GM19452 (cell line): ENCODE results near the gene MEGF9.

Source experiments
- ATAC-seq: cut with Tn5 transposase; IDR thresholded peaks from one replicate; pipeline ENCODE4 v1.9.1; 2021; ENCODE audit not compliant: unreplicated experiment

Gene MEGF9

GRCh38 chr9:120733190-120733589 is 18.9 kb upstream of the MEGF9 start:
- no peak for ATAC-seq

GRCh38 chr9:120730654-120731514 is 16.6 kb upstream of the MEGF9 start:
- ATAC-seq = no peak

DNA sequence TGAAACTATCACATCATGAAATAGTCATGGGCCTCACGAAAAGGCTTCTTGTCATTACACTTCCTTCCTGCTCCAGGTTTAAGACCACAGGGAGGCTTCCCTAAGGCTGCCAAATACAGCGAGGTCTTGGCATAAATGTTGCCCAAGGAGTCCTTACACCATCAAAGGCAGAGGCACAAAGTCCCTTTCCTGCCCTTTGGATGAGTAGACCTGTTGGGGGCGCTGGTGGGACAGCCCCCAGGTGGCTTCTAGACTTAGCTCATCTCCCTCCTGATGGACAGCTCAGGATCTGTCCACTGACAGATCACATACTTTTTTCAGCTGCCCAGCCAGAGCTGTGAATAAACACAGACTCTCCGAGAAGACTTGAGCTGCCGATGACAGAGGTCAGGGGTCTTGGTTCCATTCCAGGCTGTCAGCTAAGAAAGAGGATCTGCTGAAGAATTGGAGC is 15.5 kb upstream of the MEGF9 start:
- ATAC-seq = no peak

DNA sequence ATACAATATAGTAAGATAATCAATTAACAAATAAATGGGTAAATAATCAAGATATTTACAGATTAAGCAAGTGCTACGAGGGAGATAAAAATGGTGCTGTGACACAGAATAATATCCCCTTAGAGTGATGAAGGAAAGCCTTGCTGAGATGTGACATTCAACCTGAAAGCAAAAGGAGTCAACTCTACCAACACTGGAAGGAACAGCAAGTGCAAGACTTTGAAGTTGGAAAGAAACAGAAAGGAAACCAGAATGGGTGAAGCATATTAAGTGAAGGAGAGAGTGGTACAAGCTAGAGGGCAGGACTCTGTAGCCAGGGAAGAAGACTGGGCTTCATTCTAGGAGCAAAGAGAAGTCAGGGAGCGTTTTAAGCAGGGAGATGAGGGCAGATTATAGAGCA is 12.2 kb upstream of the MEGF9 start:
- ATAC-seq = no peak

- ATAC-seq = no peak
Measured at GRCh38 chr9:120725907-120726306, 11.6 kb upstream of the MEGF9 start.

DNA sequence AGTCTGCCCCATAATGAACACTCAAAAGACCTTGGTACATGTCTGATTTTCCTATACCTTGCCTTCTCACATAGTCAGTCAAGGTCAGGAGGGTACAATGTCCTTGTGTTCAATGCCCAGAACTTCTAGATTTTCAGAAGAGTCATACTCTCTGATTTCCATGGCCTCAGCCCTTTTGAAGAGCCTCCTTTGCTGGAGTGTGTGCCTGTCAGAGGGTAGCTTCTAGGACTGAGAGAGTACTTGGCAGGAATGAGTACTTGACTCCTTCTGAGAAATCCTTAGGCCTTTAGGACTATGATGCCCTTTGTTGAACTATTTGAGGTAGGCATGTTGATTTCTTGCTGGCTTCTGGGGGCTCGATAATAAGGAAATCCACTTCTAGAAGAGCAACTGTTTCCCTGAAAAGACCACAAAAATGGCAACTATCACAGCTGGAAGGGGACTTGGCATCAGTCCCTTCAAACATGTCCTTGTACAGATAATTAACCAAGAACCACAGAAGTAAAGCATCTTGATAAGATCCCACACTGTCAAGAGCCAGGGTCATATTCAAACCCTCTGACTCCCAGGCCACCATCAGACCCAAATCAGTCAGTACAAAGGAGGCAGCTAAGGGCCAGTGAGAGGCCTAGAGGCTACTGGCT is 10.6 kb upstream of the MEGF9 start:
- no peak for ATAC-seq

GRCh38 chr9:120723565-120723964 is 9.3 kb upstream of the MEGF9 start:
- no peak for ATAC-seq

DNA sequence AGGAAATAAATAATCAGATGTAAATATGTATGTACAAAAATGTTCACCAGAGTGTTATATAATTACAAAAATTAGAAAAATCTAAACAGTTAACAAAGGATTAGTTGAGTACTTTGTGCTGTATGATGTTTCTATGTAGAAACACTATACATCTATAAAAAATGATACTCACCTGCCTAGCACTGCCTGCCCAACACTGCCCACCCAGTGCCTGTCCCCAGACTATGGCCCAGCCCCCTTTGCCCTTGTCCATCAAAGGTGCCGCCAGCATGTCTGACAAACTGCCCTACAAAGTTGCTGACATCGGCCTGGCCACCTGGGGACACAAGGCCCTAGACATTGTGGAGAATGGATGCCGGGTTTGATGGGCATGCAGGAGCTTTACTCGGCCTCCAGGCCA is 6.1 kb upstream of the MEGF9 start:
- ATAC-seq = no peak

DNA sequence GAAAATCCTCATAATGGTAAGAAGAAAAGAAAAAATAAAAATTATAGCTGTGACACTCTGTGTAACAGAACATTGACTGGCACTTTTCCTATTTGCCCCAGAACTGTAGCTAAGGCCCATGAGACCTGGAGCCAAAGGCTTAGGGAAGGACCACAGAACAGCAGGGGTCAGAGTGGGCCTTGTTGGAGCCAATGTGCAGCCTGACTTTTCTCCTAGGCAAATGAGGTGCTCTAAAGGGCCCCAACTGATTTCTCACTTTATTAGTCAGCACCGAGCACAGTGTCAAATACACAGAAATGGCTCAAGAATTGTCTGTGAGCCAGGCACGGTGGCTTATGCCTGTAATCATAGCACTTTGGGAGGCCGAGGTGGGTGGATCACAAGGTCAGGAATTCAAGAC is 4.0 kb upstream of the MEGF9 start:
- no peak for ATAC-seq

GRCh38 chr9:120717176-120717575 is 2.9 kb upstream of the MEGF9 start:
- no peak for ATAC-seq

- no peak for ATAC-seq
Measured at GRCh38 chr9:120716483-120716882, 2.2 kb upstream of the MEGF9 start.

DNA sequence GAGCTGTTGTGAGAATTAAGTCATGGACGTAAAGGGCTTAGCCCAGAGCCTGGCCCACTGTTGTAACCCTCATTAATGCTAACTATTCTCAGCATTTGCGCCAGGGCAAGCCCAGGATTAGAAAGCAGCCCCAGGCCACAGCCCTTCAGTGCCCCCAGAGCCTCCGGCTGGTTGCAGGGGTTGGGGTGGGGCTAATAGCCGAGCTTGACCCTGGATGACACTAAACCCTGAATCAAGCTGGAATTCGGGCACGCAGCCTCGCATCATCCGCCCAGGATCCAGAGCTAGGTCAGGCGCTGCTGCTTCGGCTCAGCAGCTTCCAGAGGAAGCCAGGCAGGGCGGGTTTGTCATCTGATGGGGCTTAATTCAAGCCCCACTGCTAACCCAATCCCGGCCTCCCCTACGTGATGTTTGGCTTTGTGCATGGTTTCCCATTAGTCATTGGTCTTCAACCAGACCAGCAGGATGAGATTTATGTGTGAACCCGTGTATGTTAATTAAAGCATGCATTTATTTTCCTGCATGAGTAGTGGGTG is 1.2 kb upstream of the MEGF9 start:
- no peak for ATAC-seq

DNA sequence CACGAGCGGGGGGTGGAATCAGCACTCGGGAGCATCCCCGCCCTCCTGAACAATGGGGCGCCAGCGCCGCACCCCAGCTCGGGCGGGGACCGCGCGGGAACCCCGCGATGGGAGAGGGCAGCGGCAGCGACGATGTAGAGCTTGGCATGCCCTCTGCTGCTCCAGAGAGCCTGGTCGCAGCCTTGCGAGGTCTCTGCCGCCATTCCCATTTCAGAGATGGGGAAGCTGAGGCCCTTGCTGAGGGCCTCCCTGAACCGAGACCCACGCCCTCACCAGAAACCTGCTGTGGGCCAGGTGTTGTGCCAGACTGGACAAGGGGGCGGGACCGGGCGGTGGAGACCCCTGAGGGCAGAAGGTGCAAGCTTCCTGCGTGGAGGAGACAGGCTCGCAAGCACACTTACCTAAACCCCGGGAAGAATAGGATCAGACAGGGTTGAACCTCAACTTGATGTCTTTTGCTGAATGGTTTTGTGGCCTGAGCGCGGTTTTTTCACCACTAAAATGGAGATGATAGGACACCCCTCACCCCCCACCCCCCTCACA is 647 bp upstream of the MEGF9 start:
- peak; percentile 28 for ATAC-seq

- no peak for ATAC-seq
Measured at GRCh38 chr9:120713257-120714087, 798 bp downstream of the MEGF9 start.

GRCh38 chr9:120712539-120713031 is 1.7 kb downstream of the MEGF9 start:
- ATAC-seq = no peak

DNA sequence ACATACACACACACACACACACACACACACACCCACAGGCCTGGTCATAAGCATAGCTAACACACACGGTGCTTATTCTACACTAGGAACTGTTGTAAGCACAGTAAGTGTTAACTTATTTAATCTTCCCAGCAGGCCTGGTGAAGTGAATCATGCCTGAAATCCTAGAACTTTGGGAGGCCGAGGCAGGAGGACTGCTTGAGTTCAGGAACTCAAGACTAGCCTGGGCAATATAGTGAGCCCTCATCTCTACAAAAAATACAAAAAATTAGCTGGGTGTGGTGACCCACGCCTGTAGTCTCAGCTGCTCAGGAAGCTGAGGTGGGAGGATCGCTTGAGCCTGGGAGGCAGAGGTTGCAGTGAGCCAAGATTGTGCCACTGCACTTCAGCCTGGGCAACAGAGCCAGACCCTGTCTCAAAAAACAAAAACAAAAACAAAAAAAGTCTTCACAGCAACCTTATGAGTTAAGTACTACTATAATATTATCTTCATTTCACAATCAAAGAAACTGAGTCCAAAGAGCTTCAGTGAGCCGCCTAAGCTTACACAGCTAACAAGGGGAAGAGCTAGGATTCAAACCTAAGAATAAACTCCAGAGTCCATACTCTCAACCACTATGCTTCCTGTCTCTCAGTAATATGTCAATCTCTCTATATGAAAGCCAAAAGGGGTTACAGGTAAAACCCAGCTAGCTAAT is 2.3 kb downstream of the MEGF9 start:
- no peak for ATAC-seq

DNA sequence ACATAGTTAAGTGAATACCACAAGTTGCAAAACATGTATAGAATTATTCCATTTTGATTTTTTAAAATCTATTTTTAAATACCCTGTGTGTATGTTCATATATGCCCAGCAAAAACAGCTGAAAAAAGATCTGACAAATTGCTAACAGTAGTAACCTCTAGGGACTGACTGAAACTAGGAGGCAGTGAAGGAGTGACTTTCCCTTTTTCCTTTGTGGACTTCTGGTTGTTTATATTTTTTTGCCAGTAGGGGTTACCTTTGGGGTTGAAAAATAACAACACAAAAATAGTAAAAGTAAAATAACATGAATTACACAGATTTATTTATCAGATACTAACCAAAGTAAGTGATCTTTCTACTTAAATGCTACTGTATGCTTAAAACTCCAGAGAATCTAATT is 2.9 kb downstream of the MEGF9 start:
- ATAC-seq = no peak

DNA sequence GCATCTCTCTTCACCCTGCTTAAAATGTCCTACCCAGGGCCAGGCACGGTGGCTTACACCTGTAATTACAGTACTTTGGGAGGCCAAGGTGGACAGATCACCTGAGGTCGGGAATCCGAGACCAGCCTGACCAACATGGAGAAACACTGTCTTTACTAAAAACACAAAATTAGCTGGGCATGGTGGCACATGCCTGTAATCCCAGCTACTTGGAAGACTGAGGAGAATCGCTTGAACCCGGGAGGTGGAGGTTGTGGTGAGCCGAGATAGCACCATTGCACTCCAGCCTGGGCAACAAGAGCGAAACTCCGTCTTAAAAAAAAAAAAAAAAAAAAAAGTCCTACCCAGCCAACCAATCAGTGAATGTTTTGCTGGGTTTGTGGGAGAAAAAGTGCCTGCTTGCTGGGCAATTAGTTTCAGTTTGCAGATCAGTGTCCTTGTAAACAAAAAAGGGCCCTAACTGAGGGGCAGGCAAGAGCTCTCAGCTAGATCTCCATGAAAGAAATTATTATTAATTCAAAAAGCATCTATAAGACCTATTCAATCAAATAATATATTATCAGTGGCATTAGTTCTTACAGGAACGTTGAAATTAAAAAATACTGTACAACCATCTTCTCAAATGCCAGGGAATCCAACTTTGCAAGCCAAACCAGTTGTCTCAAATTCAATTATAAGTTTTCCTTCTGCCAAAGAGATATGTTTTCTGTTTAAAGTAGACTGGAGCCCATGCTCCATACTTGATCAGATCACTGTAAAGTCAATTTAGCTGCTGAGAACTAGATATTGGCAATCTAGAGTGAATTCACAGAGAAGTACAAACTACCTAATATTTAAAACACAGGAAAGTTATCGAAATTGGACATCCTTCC is 3.9 kb downstream of the MEGF9 start:
- no peak for ATAC-seq

DNA sequence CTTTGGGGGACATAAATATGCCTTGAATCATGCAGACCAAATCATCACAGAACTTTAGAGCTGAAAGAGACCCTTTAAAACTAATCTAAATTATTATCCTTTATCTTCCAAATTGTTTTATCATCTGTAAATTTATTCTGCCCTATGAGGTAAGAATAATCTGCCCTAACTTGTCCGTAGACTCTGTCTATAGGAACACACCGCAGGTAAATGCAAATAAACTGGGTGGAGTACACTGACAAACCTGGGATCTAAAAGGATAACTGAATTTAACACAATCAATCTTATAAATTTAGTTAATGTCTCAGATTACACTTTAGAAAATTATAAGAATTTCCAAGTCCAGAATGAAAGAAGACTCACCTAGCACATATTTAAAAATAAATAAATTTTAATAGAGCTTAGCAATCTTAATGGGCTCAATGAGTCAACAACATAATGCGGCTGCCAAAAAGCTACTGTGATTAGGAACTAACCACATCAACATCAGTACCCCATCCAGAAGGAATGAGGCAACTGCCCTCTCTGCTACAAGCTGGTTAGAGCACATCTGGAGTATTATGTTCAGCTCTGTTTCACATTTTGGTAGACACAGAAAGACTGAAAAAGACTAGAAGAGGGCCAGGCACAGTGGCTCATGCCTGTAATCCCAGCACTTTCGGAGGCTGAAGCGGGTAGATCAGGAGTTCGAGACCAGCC is 5.6 kb downstream of the MEGF9 start:
- ATAC-seq = no peak
